ENCODE data around the gene PPM1F.

Gene PPM1F

GRCh38 chr22:21952586-21953571 is at the start of gene PPM1F:
PPM1F (minus strand) TSS chr22:21952848; CDS start chr22:21946048, 6,800 bp downstream.
- FAIRE-seq, result no peak

GRCh38 chr22:22001664-22002525 is 49.2 kb upstream of the PPM1F start:
- no peak for FAIRE-seq

GRCh38 chr22:21998595-21999247 is 46.1 kb upstream of the PPM1F start:
- FAIRE-seq, result no peak

- FAIRE-seq, result no peak
Observed at GRCh38 chr22:21996175-21996720, 43.6 kb upstream of the PPM1F start.

GRCh38 chr22:21995660-21996059 is 43.0 kb upstream of the PPM1F start:
- no peak for FAIRE-seq

- no peak for FAIRE-seq
Observed at GRCh38 chr22:21994881-21995444, 42.3 kb upstream of the PPM1F start.

GRCh38 chr22:21992593-21993237 is 40.1 kb upstream of the PPM1F start:
- FAIRE-seq, result no peak

GRCh38 chr22:21991774-21992173 is 39.1 kb upstream of the PPM1F start:
- no peak for FAIRE-seq

- no peak for FAIRE-seq
Observed at GRCh38 chr22:21991304-21991596, 38.6 kb upstream of the PPM1F start.

- FAIRE-seq, result no peak
Observed at GRCh38 chr22:21990445-21991303, 38.0 kb upstream of the PPM1F start.

- FAIRE-seq, result no peak
Observed at GRCh38 chr22:21989049-21989448, 36.4 kb upstream of the PPM1F start.

GRCh38 chr22:21985214-21985613 is 32.6 kb upstream of the PPM1F start:
- no peak for FAIRE-seq

GRCh38 chr22:21984793-21985192 is 32.1 kb upstream of the PPM1F start:
- no peak for FAIRE-seq

- no peak for FAIRE-seq
Observed at GRCh38 chr22:21982338-21982965, 29.8 kb upstream of the PPM1F start, which contains the start of gene TOP3B. TOP3B (minus strand) TSS chr22:21982787; CDS start chr22:21975709, 7,078 bp downstream.

- FAIRE-seq, result no peak
Observed at GRCh38 chr22:21981874-21982273, 29.2 kb upstream of the PPM1F start.

GRCh38 chr22:21980547-21980946 is 27.9 kb upstream of the PPM1F start:
- FAIRE-seq, result no peak

GRCh38 chr22:21978564-21979386 is 26.1 kb upstream of the PPM1F start:
- no peak for FAIRE-seq

- no peak for FAIRE-seq
Observed at GRCh38 chr22:21977814-21978213, 25.2 kb upstream of the PPM1F start.

GRCh38 chr22:21975854-21976345 is 23.3 kb upstream of the PPM1F start:
- FAIRE-seq, result no peak

Measured in endometrium (tissue), 2 donors.